Measurements from ENCODE around the gene TMEM254. TPM values are rescaled to one million over a fixed set of nuclear protein-coding genes. Genes with fewer than 3 reads are reported as not detected.

TMEM254 gene
- total and polyA plus RNA-seq, 2 of the 4 experiments (the other 2 are of a cell fraction), result 4.7 to 10.7 TPM

DNA sequence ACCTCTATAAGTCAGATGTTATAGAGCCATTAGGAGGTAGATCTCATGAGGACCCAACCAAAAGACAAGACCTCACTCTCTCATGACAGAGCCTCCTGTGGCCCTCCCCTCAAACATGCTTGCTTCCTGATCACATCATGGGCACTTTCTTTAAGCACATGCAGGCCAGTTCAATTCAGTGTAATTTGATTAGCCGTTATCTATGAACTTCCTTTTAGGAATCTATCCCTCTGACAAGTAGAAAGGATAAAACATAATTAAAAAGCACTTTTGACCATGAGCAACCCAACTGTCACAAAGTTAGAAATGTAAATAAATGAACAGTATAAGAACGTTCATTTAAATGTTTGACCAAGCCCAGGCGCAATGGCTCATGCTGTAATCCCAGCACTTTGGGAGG, 27.7 kb upstream of the TMEM254 start (continued):
- TF ChIP-seq RCOR1 (IDR thresholded peaks at IDR 0.05; ENCODE audit: insufficient replicate concordance, low read length), result no peak
- TF ChIP-seq MXI1 (IDR thresholded peaks at IDR 0.05; ENCODE audit: borderline replicate concordance, low read depth, low read length), result no peak
- no peak for TF ChIP-seq CEBPB (IDR thresholded peaks at IDR 0.05; ENCODE audit: low read depth, low read length)
- TF ChIP-seq FOS (IDR thresholded peaks at IDR 0.05; ENCODE audit: low read depth, low read length), result no peak
- TF ChIP-seq POLR2A (IDR thresholded peaks at IDR 0.05; ENCODE audit: low read depth, low read length), result no peak

DNA sequence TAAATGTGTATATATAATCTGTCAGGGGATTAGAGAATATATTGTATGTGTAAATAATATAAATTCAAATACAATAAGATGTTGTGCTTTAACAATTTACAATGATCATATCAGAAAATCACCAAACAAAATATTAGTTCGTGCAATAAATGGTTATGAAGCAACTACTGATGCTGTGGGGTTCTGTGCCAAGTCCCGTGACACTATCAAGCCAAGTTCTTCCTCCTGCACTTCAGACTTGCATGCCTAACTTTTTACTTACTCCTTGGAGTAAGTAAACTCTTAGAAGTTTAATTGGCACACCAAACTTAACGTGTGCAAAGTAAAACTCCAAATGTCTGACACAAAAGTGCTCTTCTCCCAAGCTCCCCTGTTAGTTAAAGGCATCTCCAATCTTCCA, 26.5 kb upstream of the TMEM254 start:
- H3K4me3 ChIP-seq (ENCODE audit: insufficient read depth, low read depth, low read length), result no peak overlapping the region
- no peak for TF ChIP-seq SMC3 (IDR thresholded peaks at IDR 0.05; ENCODE audit: low read depth, low read length)
- ChIA-PET POLR2A (ENCODE audit: unreplicated experiment) (no interaction called here), CTCF (interaction anchor here (0.6 kb wide), 1 partner anchor 11 kb away, joined by 10 read pairs; no protein-coding TSS in a partner anchor)
- in situ Hi-C loops (cut with MboI; ENCODE audit: low sequenced_read_pairs) (no loop called here), intact Hi-C loops (cut with micrococcal nuclease) (no loop called here), dilution Hi-C loops (cut with HindIII; ENCODE audit: low sequenced_read_pairs, unreplicated experiment) (no loop called here)
- H2AFZ ChIP-seq (replicated peaks; ENCODE audit: low read length, poor library complexity), result no peak overlapping the region
- no peak overlapping the region for H4K8ac ChIP-seq (ENCODE audit: low read depth in 2 of 2, low read length in 2 of 2)
- H3K79me1 ChIP-seq (ENCODE audit: low read depth in 1 of 2, low read length in 2 of 2), result no peaks in the 10 kb centered on the region
- peaks cover 6% of the 10 kb centered on the region; the same call in 1 of the 2 replicates for H3K27me3 ChIP-seq (ENCODE audit: control insufficient read depth, insufficient read depth, low read length)
- H3K23ac ChIP-seq (ENCODE audit: low read depth, low read length), result no peak overlapping the region
- no peak overlapping the region for H4K91ac ChIP-seq (ENCODE audit: insufficient read depth, low read depth, low read length)
- H4K20me1 ChIP-seq (ENCODE audit: insufficient read depth, low read length), result no peaks in the 10 kb centered on the region
- no peak overlapping the region for H2AK5ac ChIP-seq (ENCODE audit: low read depth, low read length)
- no peak overlapping the region for H3K9ac ChIP-seq (ENCODE audit: low read depth, low read length)
- ATAC-seq (ENCODE audit: low read depth) (no peak), DNase-seq (no peak)
- WGBS, 2 experiments (ENCODE audit: extremely low coverage in 2 of 2, insufficient read length in 1 of 2), result no CpG with 5 or more reads among the region's 3 CpGs
- no peak overlapping the region for H3K14ac ChIP-seq (replicated peaks; ENCODE audit: low read depth, low read length)
- no peaks in the 10 kb centered on the region for H3K36me3 ChIP-seq (ENCODE audit: control insufficient read depth, insufficient read depth, low read length)
- H3K27ac ChIP-seq (ENCODE audit: insufficient read depth, low read length), result no peak overlapping the region
- H2BK120ac ChIP-seq (ENCODE audit: low read depth, low read length), result no peak overlapping the region
- no peak overlapping the region for H4K5ac ChIP-seq (ENCODE audit: low read depth, low read length)
- no peaks in the 10 kb centered on the region for H3K4me1 ChIP-seq (ENCODE audit: control insufficient read depth, insufficient read depth, low read length)
- H2BK5ac ChIP-seq (ENCODE audit: low read depth, low read length, poor library complexity, severe bottlenecking), result no peak overlapping the region
- H3K4me2 ChIP-seq (ENCODE audit: low read depth, low read length), result no peak overlapping the region
- H3K56ac ChIP-seq (ENCODE audit: extremely low read depth, insufficient read depth, low read length), result no peak overlapping the region
- H3K4ac ChIP-seq (ENCODE audit: low read depth, low read length), result no peak overlapping the region
- no TSS peak for BruUV-seq (replicated peaks)
- no peak overlapping the region for H2BK20ac ChIP-seq (ENCODE audit: low read depth, low read length)
- H3K9me3 ChIP-seq (ENCODE audit: control insufficient read depth, insufficient read depth, low read length), result no peaks in the 10 kb centered on the region
- H3K18ac ChIP-seq (ENCODE audit: low read depth, low read length), result no peak overlapping the region
- no peaks in the 10 kb centered on the region for H3K9me1 ChIP-seq (ENCODE audit: insufficient read depth, low read length)
- no peak overlapping the region for H2BK15ac ChIP-seq (ENCODE audit: low read depth, low read length)
- H2AK9ac ChIP-seq (replicated peaks; ENCODE audit: low read depth, low read length, poor library complexity), result no peak overlapping the region
